K562 (cell line): ENCODE results near the gene STRA8.

Source experiments
- ARID2 ChIP-seq: fragments of 450-650 bp; IDR thresholded peaks from 2 replicates; pipeline ENCODE4 v1.6.1; 2017; ENCODE audit warnings: antibody characterized with exemption, mild to moderate bottlenecking
- ATF7 ChIP-seq: fragments of 450-650 bp; IDR thresholded peaks from 2 replicates; pipeline ENCODE4 v1.7.1; 2014; ENCODE audit warnings: mild to moderate bottlenecking, moderate library complexity
- ETV6 ChIP-seq, 3 experiments: fragments of 150-350 bp in 1 of 3; sonication (generic) in 1 of 3; formaldehyde crosslinking in 1 of 3; IDR thresholded peaks; 2 replicates each; pipeline versions ENCODE4 v1.6.1 to v1.8.0; 2014 to 2022; ENCODE audit warnings: borderline replicate concordance in 2 of 3, low read depth in 2 of 3, antibody characterized with exemption in 1 of 3, low read length in 1 of 3, mild to moderate bottlenecking in 1 of 3, missing genetic modification reagents in 1 of 3
- EZH2 ChIP-seq: IDR thresholded peaks from 2 replicates; pipeline ENCODE4 v1.6.1; 2012; ENCODE audit warnings: low read depth, mild to moderate bottlenecking, inconsistent platforms, low read length, borderline replicate concordance
- FOS ChIP-seq: IDR thresholded peaks from 3 replicates; pipeline ENCODE4 v1.6.1; 2011; ENCODE audit not compliant: insufficient read length; ENCODE audit errors: extremely low read depth
- FOXJ3 ChIP-seq: sonication (generic); formaldehyde crosslinking; IDR thresholded peaks from 2 replicates; pipeline ENCODE4 v1.4.0; 2020; ENCODE audit warnings: mild to moderate bottlenecking, missing genetic modification reagents
- GTF3C2 ChIP-seq: IDR thresholded peaks from 3 replicates; pipeline ENCODE4 v1.6.1; 2011; ENCODE audit warnings: borderline replicate concordance, mild to moderate bottlenecking, moderate library complexity; ENCODE audit not compliant: insufficient read length; ENCODE audit errors: extremely low read depth
- KLF10 ChIP-seq: fragments of 250-450 bp; sonication (Bioruptor Pico); IDR thresholded peaks from 2 replicates; pipeline ENCODE4 v1.6.1; 2021; ENCODE audit warnings: matching md5 sums
- NONO ChIP-seq, 2 experiments: fragments of 200-400 bp in 1 of 2; fragments of 450-650 bp in 1 of 2; formaldehyde crosslinking in 1 of 2; IDR thresholded peaks; 2 replicates each; pipeline ENCODE4 v1.6.1; 2017; ENCODE audit warnings: low read depth in 2 of 2, mild to moderate bottlenecking in 2 of 2, moderate library complexity in 2 of 2, low read length in 1 of 2
- YY1 ChIP-seq, 3 experiments: IDR thresholded peaks; 2 replicates each; pipeline ENCODE4 v1.6.1; 2011; ENCODE audit warnings: low read length in 2 of 3, mild to moderate bottlenecking in 2 of 3, moderate library complexity in 2 of 3, borderline replicate concordance in 1 of 3, control low read depth in 1 of 3, low read depth in 1 of 3; ENCODE audit not compliant: insufficient read depth in 3 of 3, insufficient replicate concordance in 2 of 3, control insufficient read depth in 1 of 3, insufficient read length in 1 of 3; ENCODE audit errors: extremely low read depth in 1 of 3
- ZNF780A ChIP-seq: fragments of 250-450 bp; sonication (Bioruptor Pico); IDR thresholded peaks from 2 replicates; pipeline ENCODE4 v1.5.0; 2021; ENCODE audit warnings: mild to moderate bottlenecking
- TF ChIP-seq, protein P1 (sequence below): sonication (generic); formaldehyde crosslinking; IDR thresholded peaks from 2 replicates; pipeline ENCODE4 v1.8.1; 2022; ENCODE audit warnings: missing genetic modification reagents
- TF ChIP-seq, protein P2 (sequence below): sonication (generic); formaldehyde crosslinking; IDR thresholded peaks from 2 replicates; pipeline ENCODE4 v1.8.0; 2023; ENCODE audit warnings: mild to moderate bottlenecking, missing genetic modification reagents
- TF ChIP-seq, protein P3 (sequence below): fragments of 450-650 bp; formaldehyde crosslinking; IDR thresholded peaks from 2 replicates; pipeline ENCODE4 v1.4.0; 2022; ENCODE audit warnings: missing genetic modification characterization

- no peak for TF ChIP-seq ATF7
- no peak for TF ChIP-seq ARID2
- no peak for TF ChIP-seq FOS
- no peak for TF ChIP-seq GTF3C2
- TF ChIP-seq, protein P1, sequence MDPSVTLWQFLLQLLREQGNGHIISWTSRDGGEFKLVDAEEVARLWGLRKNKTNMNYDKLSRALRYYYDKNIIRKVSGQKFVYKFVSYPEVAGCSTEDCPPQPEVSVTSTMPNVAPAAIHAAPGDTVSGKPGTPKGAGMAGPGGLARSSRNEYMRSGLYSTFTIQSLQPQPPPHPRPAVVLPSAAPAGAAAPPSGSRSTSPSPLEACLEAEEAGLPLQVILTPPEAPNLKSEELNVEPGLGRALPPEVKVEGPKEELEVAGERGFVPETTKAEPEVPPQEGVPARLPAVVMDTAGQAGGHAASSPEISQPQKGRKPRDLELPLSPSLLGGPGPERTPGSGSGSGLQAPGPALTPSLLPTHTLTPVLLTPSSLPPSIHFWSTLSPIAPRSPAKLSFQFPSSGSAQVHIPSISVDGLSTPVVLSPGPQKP (CRISPR knock-in tag), result no peak
- TF ChIP-seq ZNF780A (CRISPR knock-in tag), result no peak
- TF ChIP-seq NONO (IDR thresholded peaks at IDR 0.05; ENCODE audit: low read depth in 2 of 2, low read length in 1 of 2), result no peak
- TF ChIP-seq, protein P2, sequence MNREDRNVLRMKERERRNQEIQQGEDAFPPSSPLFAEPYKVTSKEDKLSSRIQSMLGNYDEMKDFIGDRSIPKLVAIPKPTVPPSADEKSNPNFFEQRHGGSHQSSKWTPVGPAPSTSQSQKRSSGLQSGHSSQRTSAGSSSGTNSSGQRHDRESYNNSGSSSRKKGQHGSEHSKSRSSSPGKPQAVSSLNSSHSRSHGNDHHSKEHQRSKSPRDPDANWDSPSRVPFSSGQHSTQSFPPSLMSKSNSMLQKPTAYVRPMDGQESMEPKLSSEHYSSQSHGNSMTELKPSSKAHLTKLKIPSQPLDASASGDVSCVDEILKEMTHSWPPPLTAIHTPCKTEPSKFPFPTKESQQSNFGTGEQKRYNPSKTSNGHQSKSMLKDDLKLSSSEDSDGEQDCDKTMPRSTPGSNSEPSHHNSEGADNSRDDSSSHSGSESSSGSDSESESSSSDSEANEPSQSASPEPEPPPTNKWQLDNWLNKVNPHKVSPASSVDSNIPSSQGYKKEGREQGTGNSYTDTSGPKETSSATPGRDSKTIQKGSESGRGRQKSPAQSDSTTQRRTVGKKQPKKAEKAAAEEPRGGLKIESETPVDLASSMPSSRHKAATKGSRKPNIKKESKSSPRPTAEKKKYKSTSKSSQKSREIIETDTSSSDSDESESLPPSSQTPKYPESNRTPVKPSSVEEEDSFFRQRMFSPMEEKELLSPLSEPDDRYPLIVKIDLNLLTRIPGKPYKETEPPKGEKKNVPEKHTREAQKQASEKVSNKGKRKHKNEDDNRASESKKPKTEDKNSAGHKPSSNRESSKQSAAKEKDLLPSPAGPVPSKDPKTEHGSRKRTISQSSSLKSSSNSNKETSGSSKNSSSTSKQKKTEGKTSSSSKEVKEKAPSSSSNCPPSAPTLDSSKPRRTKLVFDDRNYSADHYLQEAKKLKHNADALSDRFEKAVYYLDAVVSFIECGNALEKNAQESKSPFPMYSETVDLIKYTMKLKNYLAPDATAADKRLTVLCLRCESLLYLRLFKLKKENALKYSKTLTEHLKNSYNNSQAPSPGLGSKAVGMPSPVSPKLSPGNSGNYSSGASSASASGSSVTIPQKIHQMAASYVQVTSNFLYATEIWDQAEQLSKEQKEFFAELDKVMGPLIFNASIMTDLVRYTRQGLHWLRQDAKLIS (CRISPR knock-in tag), result no peak
- TF ChIP-seq EZH2, result no peak
- TF ChIP-seq YY1 (IDR thresholded peaks at IDR 0.05; ENCODE audit: borderline replicate concordance in 1 of 3, control insufficient read depth in 1 of 3, extremely low read depth in 1 of 3, insufficient read depth in 3 of 3, insufficient read length in 1 of 3, insufficient replicate concordance in 2 of 3, low read depth in 1 of 3, low read length in 2 of 3), result no peak
- no peak for TF ChIP-seq ETV6 (IDR thresholded peaks at IDR 0.05; ENCODE audit: borderline replicate concordance in 1 of 2, low read depth in 2 of 2, low read length in 1 of 2)
- no peak for TF ChIP-seq ETV6 (CRISPR knock-in tag; IDR thresholded peaks at IDR 0.05; ENCODE audit: borderline replicate concordance)
- TF ChIP-seq, protein P3, sequence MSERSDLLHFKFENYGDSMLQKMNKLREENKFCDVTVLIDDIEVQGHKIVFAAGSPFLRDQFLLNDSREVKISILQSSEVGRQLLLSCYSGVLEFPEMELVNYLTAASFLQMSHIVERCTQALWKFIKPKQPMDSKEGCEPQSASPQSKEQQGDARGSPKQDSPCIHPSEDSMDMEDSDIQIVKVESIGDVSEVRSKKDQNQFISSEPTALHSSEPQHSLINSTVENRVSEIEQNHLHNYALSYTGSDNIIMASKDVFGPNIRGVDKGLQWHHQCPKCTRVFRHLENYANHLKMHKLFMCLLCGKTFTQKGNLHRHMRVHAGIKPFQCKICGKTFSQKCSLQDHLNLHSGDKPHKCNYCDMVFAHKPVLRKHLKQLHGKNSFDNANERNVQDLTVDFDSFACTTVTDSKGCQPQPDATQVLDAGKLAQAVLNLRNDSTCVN (CRISPR knock-in tag), result no peak
- TF ChIP-seq FOXJ3, result no peak
- no peak for TF ChIP-seq KLF10 (CRISPR knock-in tag)
Measured at GRCh38 chr7:135197906-135198655, 35.6 kb upstream of the STRA8 start.
